ENCODE data around the gene RECQL5.

RECQL5 gene

GRCh38 chr17:75617675-75618074 is 49.3 kb downstream of the RECQL5 start:
- no peak overlapping the region for H3K27ac ChIP-seq
- no peak for TF ChIP-seq CTCF (conservative IDR thresholded peaks at IDR 0.05)
- no peak for TF ChIP-seq ZFX (IDR thresholded peaks at IDR 0.05)

DNA sequence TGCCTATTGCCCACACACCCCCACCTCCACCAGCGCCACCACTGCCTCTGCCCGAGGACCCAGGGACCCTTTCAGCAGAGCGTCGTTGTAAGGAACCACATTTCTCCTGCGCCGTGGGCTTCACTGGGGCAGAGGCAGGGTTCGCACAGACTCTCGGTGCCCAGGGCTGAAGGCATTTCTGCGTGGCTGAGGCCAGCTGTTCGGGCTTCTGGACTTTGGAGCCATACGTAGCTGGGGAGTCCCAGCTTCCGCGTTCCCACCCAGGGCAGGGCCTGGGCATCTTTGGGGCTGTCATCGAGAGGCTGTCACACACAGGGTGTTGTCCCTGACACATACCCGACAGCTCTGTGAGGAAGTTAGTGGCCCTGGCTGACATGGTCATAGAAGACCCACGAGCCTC is 49.7 kb downstream of the RECQL5 start:
- no peak overlapping the region for H3K27ac ChIP-seq
- TF ChIP-seq ZFX (IDR thresholded peaks at IDR 0.05) = no peak
- TF ChIP-seq CTCF (conservative IDR thresholded peaks at IDR 0.05) = no peak

- no peak overlapping the region for H3K27ac ChIP-seq
- TF ChIP-seq ZFX (IDR thresholded peaks at IDR 0.05) = no peak
- no peak for TF ChIP-seq CTCF (conservative IDR thresholded peaks at IDR 0.05)
Measured at GRCh38 chr17:75616521-75617122, 50.3 kb downstream of the RECQL5 start.

DNA sequence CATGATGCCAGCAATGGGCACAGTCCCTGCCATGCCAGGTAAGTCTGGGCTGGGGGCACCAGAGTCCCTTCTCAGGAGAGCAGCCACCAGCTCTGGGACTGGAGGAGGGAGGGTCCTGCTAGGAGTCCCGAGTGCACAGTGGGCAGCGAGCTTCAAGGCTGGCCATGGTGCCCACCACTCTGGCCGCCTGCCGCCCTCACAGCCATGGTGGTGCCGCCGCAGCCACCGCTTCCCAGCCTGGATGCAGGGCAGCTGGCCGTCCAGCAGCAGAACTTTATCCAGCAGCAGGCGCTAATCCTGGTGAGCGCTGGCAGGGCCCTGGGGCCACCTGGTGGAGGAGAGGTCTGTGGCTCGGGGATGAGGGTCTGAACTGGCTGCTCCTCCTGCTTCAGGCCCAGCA is 51.7 kb downstream of the RECQL5 start:
- TF ChIP-seq ZFX (IDR thresholded peaks at IDR 0.05) (no peak), CTCF (conservative IDR thresholded peaks at IDR 0.05) (no peak)
- H3K27ac ChIP-seq = no peak overlapping the region

GRCh38 chr17:75614556-75615270 is 52.2 kb downstream of the RECQL5 start:
- no peak overlapping the region for H3K27ac ChIP-seq
- TF ChIP-seq CTCF (conservative IDR thresholded peaks at IDR 0.05) = no peak

- no peak for TF ChIP-seq ZFX (IDR thresholded peaks at IDR 0.05)
- TF ChIP-seq CTCF (conservative IDR thresholded peaks at IDR 0.05) = no peak
- no peak overlapping the region; the same call in 1 of the 2 replicates for H3K27ac ChIP-seq
Measured at GRCh38 chr17:75614006-75614405, 52.9 kb downstream of the RECQL5 start.

DNA sequence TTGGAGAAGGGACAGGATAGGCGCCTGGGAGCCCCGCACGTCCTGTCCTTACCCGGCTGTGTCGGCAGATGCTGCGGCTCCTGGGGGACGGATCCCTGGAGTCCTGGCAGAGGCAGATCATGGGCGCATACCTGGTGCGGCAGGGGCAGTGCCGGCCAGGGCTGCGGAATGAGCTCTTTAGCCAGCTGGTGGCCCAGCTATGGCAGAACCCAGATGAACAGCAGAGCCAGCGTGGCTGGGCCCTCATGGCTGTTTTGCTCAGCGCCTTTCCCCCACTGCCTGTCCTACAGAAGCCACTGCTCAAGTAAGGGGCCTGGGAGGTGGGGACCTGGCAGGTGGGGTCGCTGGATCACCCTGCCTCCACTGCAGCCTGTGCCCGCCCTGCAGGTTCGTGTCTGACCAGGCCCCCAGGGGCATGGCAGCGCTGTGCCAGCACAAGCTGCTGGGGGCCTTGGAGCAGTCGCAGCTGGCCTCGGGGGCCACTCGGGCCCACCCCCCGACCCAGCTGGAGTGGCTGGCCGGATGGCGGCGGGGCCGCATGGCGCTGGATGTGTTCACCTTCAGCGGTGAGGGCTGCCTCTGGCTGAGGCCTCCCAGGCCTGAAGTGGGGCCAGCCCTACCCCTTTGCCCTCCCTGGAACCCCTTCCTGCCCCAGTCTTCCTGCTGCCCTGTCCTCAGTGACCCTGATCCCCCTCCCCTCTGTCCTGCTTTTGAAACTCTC is 53.9 kb downstream of the RECQL5 start:
- peak overlapping the region; percentile 68 for H3K27ac ChIP-seq
- no peak for TF ChIP-seq ZFX (IDR thresholded peaks at IDR 0.05)
- no peak for TF ChIP-seq CTCF (conservative IDR thresholded peaks at IDR 0.05)

All from C4-2B (cell line).